Measurements from ENCODE around the gene FOXN3. TPM values are rescaled to one million over a fixed set of nuclear protein-coding genes. Genes with fewer than 3 reads are reported as not detected.
"Not testable (repeated sequence)": the region's sequence is repeated elsewhere in the genome, so short reads cannot be mapped to it uniquely, and the experiment has no call there.

Gene FOXN3
- total RNA-seq, 1 donor from 2014 or later = 106 TPM

GRCh38 chr14:89254166-89254909 is 162.7 kb downstream of the FOXN3 start:
- no peak for DNase-seq
- CTCF ChIA-PET = interaction anchor here (3.1 kb wide), 1 partner anchor 12 kb away, joined by 10 read pairs; no protein-coding TSS in a partner anchor
- intact Hi-C loops (cut with micrococcal nuclease) = no loop called here
- H3K4me1 Mint-ChIP-seq = peaks cover 33% of the 10 kb centered on the region
- peaks cover 51% of the 10 kb centered on the region for H3K36me3 Mint-ChIP-seq (ENCODE audit: low read depth)
- H3K27ac Mint-ChIP-seq = no peak overlapping the region
- TF ChIP-seq CTCF (IDR thresholded peaks at IDR 0.05) = no peak
- ATAC-seq (ENCODE audit: low read depth) = no peak
- peaks cover 6% of the 10 kb centered on the region for H3K9me3 Mint-ChIP-seq
- H3K4me3 Mint-ChIP-seq = no peak overlapping the region
- no peaks in the 10 kb centered on the region for H3K27me3 Mint-ChIP-seq
- POLR2A ChIA-PET = no interaction called here

- Mint-ChIP-seq H3K27me3 (no peaks in the 10 kb centered on the region), H3K36me3 (ENCODE audit: low read depth) (peaks cover 48% of the 10 kb centered on the region), H3K9me3 (peaks cover 6% of the 10 kb centered on the region), H3K4me1 (peaks cover 27% of the 10 kb centered on the region), H3K27ac (no peak overlapping the region), H3K4me3 (no peak overlapping the region)
- no peak for TF ChIP-seq CTCF (IDR thresholded peaks at IDR 0.05)
- DNase-seq (no peak), ATAC-seq (ENCODE audit: low read depth) (no peak)
- ChIA-PET POLR2A (interaction anchor here (1.3 kb wide), 1 partner anchor 8 kb away, joined by 4 read pairs; no protein-coding TSS in a partner anchor), CTCF (interaction anchor here (3.1 kb wide), 1 partner anchor 11 kb away, joined by 10 read pairs; no protein-coding TSS in a partner anchor)
- intact Hi-C loops (cut with micrococcal nuclease) = no loop called here
Measured at GRCh38 chr14:89252887-89253532, 164.0 kb downstream of the FOXN3 start.

DNA sequence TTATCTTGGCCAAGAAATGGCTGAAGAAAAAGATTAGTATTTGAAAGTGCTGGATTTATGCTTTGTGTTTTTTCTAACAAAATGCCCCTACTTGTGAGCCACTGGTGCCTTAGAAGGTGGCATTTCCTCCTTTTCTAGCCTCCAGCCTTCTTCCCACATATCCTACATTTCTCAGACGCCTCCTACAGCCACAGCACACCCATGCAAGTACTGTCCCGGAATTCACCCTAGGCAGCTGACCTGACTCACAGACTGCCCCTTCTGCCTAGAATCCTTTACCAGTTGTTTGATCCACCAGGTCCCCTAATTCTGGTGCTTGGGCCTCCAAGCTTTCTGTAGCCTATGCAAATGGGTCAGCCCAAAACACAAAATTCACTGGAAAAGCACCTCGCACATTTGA is 166.0 kb downstream of the FOXN3 start:
- peaks cover 19% of the 10 kb centered on the region for H3K4me1 Mint-ChIP-seq
- no peak overlapping the region for H3K4me3 Mint-ChIP-seq
- peak overlapping the region; percentile 18 for H3K27ac Mint-ChIP-seq
- H3K36me3 Mint-ChIP-seq (ENCODE audit: low read depth) = peaks cover 36% of the 10 kb centered on the region
- DNase-seq = no peak
- no peaks in the 10 kb centered on the region for H3K27me3 Mint-ChIP-seq
- ATAC-seq (ENCODE audit: low read depth) = no peak
- POLR2A ChIA-PET = no interaction called here
- peaks cover 6% of the 10 kb centered on the region for H3K9me3 Mint-ChIP-seq
- intact Hi-C loops (cut with micrococcal nuclease) = no loop called here
- CTCF ChIA-PET = interaction anchor here (3.1 kb wide), 1 partner anchor 9 kb away, joined by 10 read pairs; no protein-coding TSS in a partner anchor
- TF ChIP-seq CTCF (IDR thresholded peaks at IDR 0.05) = no peak

DNA sequence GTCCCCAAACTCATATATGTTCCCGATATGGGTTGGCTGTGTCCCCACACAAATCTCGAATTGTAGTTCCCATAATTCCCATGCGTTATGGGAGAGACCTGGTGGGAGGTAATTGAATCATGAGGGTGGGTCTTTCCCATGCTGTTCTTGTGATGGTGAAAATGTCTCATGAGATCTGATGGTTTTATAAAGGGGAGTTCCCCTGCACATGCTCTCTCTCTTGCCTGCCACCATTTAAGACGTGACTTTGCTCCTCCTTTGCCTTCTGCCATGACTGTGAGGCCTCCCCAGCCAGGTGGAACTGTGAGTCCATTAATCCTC is 166.4 kb downstream of the FOXN3 start:
- Mint-ChIP-seq H3K27ac (peak overlapping the region; percentile 18), H3K36me3 (ENCODE audit: low read depth) (peaks cover 35% of the 10 kb centered on the region), H3K4me1 (peaks cover 19% of the 10 kb centered on the region)
- H3K9me3 Mint-ChIP-seq; ATAC-seq (ENCODE audit: low read depth); H3K4me3 Mint-ChIP-seq; POLR2A ChIA-PET; intact Hi-C loops (cut with micrococcal nuclease); CTCF ChIA-PET; H3K27me3 Mint-ChIP-seq; DNase-seq: not testable (repeated sequence)

GRCh38 chr14:89249972-89250654 is 166.9 kb downstream of the FOXN3 start:
- DNase-seq (no peak), ATAC-seq (ENCODE audit: low read depth) (no peak)
- Mint-ChIP-seq H3K9me3 (peaks cover 6% of the 10 kb centered on the region), H3K36me3 (ENCODE audit: low read depth) (peaks cover 35% of the 10 kb centered on the region), H3K27me3 (no peaks in the 10 kb centered on the region), H3K27ac (no peak overlapping the region), H3K4me1 (peaks cover 21% of the 10 kb centered on the region), H3K4me3 (no peak overlapping the region)
- CTCF ChIA-PET = no interaction called here
- POLR2A ChIA-PET = no interaction called here
- TF ChIP-seq CTCF (IDR thresholded peaks at IDR 0.05) = no peak
- intact Hi-C loops (cut with micrococcal nuclease) = no loop called here

Data from activated B cell treated with CpG ODN at 0.5 μM for 24 hours (primary cell).